HG03571 (cell line): ENCODE data around the gene PRR3.

Source experiments
- ATAC-seq: cut with Tn5 transposase; IDR thresholded peaks from one replicate; pipeline ENCODE4 v1.9.1; 2021; ENCODE audit not compliant: unreplicated experiment

Gene PRR3

GRCh38 chr6:30611150-30611855, 54.2 kb downstream of the PRR3 start:
- ATAC-seq: no peak

GRCh38 chr6:30611856-30612194, 54.7 kb downstream of the PRR3 start:
- no peak for ATAC-seq

GRCh38 chr6:30612213-30612612, 55.1 kb downstream of the PRR3 start:
- ATAC-seq: no peak

- ATAC-seq: no peak
Measured at GRCh38 chr6:30612687-30613248, 55.7 kb downstream of the PRR3 start.
